H1 (cell line): Measurements from ENCODE around the gene CHST8. TPM values are rescaled to one million over a fixed set of nuclear protein-coding genes. Genes with fewer than 3 reads are reported as not detected.

Experiments
- CTCF ChIA-PET: fragments of 300-600 bp; sonication (Branson Sonifier 250); formaldehyde crosslinking; loops from one replicate; lab custom pipeline; 2021; ENCODE audit not compliant: partially characterized antibody; lab: Charles Lee
- POLR2A ChIA-PET: fragments of 300-600 bp; sonication (Branson Sonifier 250); formaldehyde crosslinking; loops from one replicate; lab custom pipeline; 2021; ENCODE audit warnings: inconsistent platforms; ENCODE audit not compliant: partially characterized antibody; lab: Charles Lee
- DNase-seq, 2 experiments: peaks; one replicate each; pipeline versions ENCODE4 v3.0.0 to v3.0.0-alpha.2; 2010 to 2022; ENCODE audit warnings: low spot score in 2 of 2, low read depth in 1 of 2, mixed read lengths in 1 of 2
- FAIRE-seq: peaks from 2 replicates; lab custom pipeline; 2011; peaks lifted over from hg19 to GRCh38; lab: Jason Lieb, UNC
- H2AFZ ChIP-seq: 2 replicates; pipeline ENCODE4 v1.8.1; 2012; ENCODE audit warnings: low read length, inconsistent platforms
- H2AK5ac ChIP-seq: 2 replicates; pipeline ENCODE4 v1.6.1; 2013; ENCODE audit warnings: low read depth, low read length
- H2BK120ac ChIP-seq: replicated peaks from 2 replicates; pipeline ENCODE3; 2013; ENCODE audit warnings: low read depth, low read length, inconsistent platforms
- H2BK12ac ChIP-seq: 2 replicates; pipeline ENCODE4 v1.6.1; 2013; ENCODE audit warnings: low read depth, low read length
- H2BK15ac ChIP-seq: 2 replicates; pipeline ENCODE4 v1.6.1; 2013; ENCODE audit warnings: low read length
- H2BK20ac ChIP-seq: 2 replicates; pipeline ENCODE4 v1.6.1; 2013; ENCODE audit warnings: low read length
- H2BK5ac ChIP-seq: 2 replicates; pipeline ENCODE4 v1.6.1; 2013; ENCODE audit warnings: low read depth, low read length
- H3K14ac ChIP-seq: 2 replicates; pipeline ENCODE4 v1.6.1; 2013; ENCODE audit warnings: inconsistent platforms; ENCODE audit not compliant: insufficient read length
- H3K18ac ChIP-seq: 2 replicates; pipeline ENCODE4 v1.6.1; 2013; ENCODE audit warnings: low read length; ENCODE audit errors: extremely low read depth
- H3K23ac ChIP-seq: 2 replicates; pipeline ENCODE4 v1.6.1; 2013; ENCODE audit warnings: inconsistent platforms; ENCODE audit not compliant: insufficient read length
- H3K23me2 ChIP-seq: 2 replicates; pipeline ENCODE4 v1.6.1; 2013; ENCODE audit warnings: low read depth, low read length
- H3K27ac ChIP-seq: 2 replicates; pipeline ENCODE4 v1.6.1; 2011; ENCODE audit warnings: low read depth, low read length, inconsistent platforms
- H3K27me3 ChIP-seq, 4 experiments: replicated peaks in 1 of 4; 1 replicate in 1 of 4; 2 replicates in 3 of 4; pipeline versions ENCODE4 v1.6.1 to v1.8.1; 2011 to 2013; ENCODE audit warnings: low read length in 3 of 4, mild to moderate bottlenecking in 3 of 4, inconsistent platforms in 2 of 4, mixed read lengths in 2 of 4, moderate library complexity in 1 of 4; ENCODE audit not compliant: control insufficient read depth in 3 of 4, insufficient read depth in 3 of 4; ENCODE audit errors: extremely low read depth in 1 of 4
- H3K36me3 ChIP-seq, 4 experiments: 2 replicates each; pipeline versions ENCODE4 v1.6.1 to v1.8.1; 2011 to 2013; ENCODE audit warnings: mild to moderate bottlenecking in 4 of 4, low read length in 3 of 4, moderate library complexity in 2 of 4, control low read depth in 1 of 4, inconsistent platforms in 1 of 4; ENCODE audit not compliant: insufficient read depth in 4 of 4, control insufficient read depth in 2 of 4
- H3K4ac ChIP-seq: replicated peaks from 2 replicates; pipeline ENCODE3; 2013; ENCODE audit warnings: low read length, low read depth, mixed read lengths, inconsistent platforms; ENCODE audit not compliant: insufficient read length
- H3K4me1 ChIP-seq, 4 experiments: replicated peaks in 1 of 4; 1 replicate in 1 of 4; 2 replicates in 3 of 4; pipeline versions ENCODE4 v1.6.1 to v1.8.1; 2011 to 2013; ENCODE audit warnings: low read length in 3 of 4, inconsistent platforms in 2 of 4, mixed read lengths in 1 of 4; ENCODE audit not compliant: insufficient read depth in 4 of 4, control insufficient read depth in 3 of 4
- H3K4me2 ChIP-seq, 2 experiments: 2 replicates each; pipeline versions ENCODE4 v1.6.1 to v1.8.1; 2011 to 2013; ENCODE audit warnings: low read depth in 2 of 2, low read length in 2 of 2, control low read depth in 1 of 2, inconsistent platforms in 1 of 2, mild to moderate bottlenecking in 1 of 2; ENCODE audit not compliant: insufficient read depth in 1 of 2
- H3K4me3 ChIP-seq, 4 experiments: fragments of 200-600, 300-600 bp in 1 of 4; sonication (generic), shearing (Covaris generic), sonication (Bioruptor Twin) in 1 of 4; 2 replicates each; pipeline versions ENCODE4 v1.5.1 to v1.8.1; 2011 to 2016; ENCODE audit warnings: low read length in 4 of 4, low read depth in 3 of 4, control low read depth in 2 of 4, inconsistent platforms in 2 of 4, mild to moderate bottlenecking in 2 of 4, mixed read lengths in 1 of 4, moderate library complexity in 1 of 4; ENCODE audit not compliant: insufficient read depth in 2 of 4; ENCODE audit errors: extremely low read depth in 1 of 4
- H3K56ac ChIP-seq: replicated peaks from 2 replicates; pipeline ENCODE3; 2013; ENCODE audit warnings: low read depth, mild to moderate bottlenecking, mixed read lengths, low read length, inconsistent platforms; ENCODE audit not compliant: insufficient read length
- H3K79me1 ChIP-seq: 2 replicates; pipeline ENCODE4 v1.6.1; 2013; ENCODE audit warnings: low read depth, low read length, control low read depth
- H3K79me2 ChIP-seq, 2 experiments: 2 replicates each; pipeline versions ENCODE4 v1.6.1 to v1.8.1; 2012 to 2013; ENCODE audit warnings: low read length in 2 of 2, mild to moderate bottlenecking in 2 of 2, inconsistent platforms in 1 of 2; ENCODE audit not compliant: insufficient read depth in 2 of 2, control insufficient read depth in 1 of 2
- H3K9ac ChIP-seq, 4 experiments: replicated peaks in 1 of 4; 1 replicate in 1 of 4; 2 replicates in 3 of 4; pipeline versions ENCODE4 v1.6.1 to v1.8.1; 2011 to 2013; ENCODE audit warnings: low read depth in 3 of 4, low read length in 3 of 4, control low read depth in 2 of 4, mild to moderate bottlenecking in 2 of 4, moderate library complexity in 2 of 4, inconsistent platforms in 1 of 4; ENCODE audit errors: extremely low read depth in 1 of 4
- H3K9me3 ChIP-seq, 2 experiments: 2 replicates each; pipeline versions ENCODE4 v1.6.1 to v1.8.1; 2012 to 2013; ENCODE audit warnings: mild to moderate bottlenecking in 2 of 2, moderate library complexity in 2 of 2, control low read depth in 1 of 2, inconsistent platforms in 1 of 2, low read depth in 1 of 2, low read length in 1 of 2, mixed read lengths in 1 of 2; ENCODE audit not compliant: insufficient read depth in 2 of 2
- H4K20me1 ChIP-seq, 2 experiments: replicated peaks in 1 of 2; 2 replicates each; pipeline versions ENCODE3 to v1.8.1; 2011 to 2013; ENCODE audit warnings: inconsistent platforms in 2 of 2, low read length in 2 of 2, mild to moderate bottlenecking in 1 of 2; ENCODE audit not compliant: insufficient read depth in 2 of 2, control insufficient read depth in 1 of 2
- H4K5ac ChIP-seq: 2 replicates; pipeline ENCODE4 v1.6.1; 2013; ENCODE audit warnings: low read length, low read depth, mixed read lengths, inconsistent platforms; ENCODE audit not compliant: insufficient read length
- H4K8ac ChIP-seq: 2 replicates; pipeline ENCODE4 v1.8.0; 2013; ENCODE audit warnings: mild to moderate bottlenecking, moderate library complexity, low read length, inconsistent platforms; ENCODE audit not compliant: insufficient read depth; ENCODE audit errors: extremely low read depth
- H4K91ac ChIP-seq: replicated peaks from 2 replicates; pipeline ENCODE3; 2013; ENCODE audit warnings: low read length, mixed read lengths, inconsistent platforms; ENCODE audit not compliant: insufficient read length
- FOSL1 ChIP-seq: IDR thresholded peaks from 2 replicates; pipeline ENCODE4 v1.6.1; 2011; ENCODE audit warnings: mild to moderate bottlenecking, low read depth, low read length, moderate library complexity; ENCODE audit not compliant: insufficient read depth
- NANOG ChIP-seq: IDR thresholded peaks from 2 replicates; pipeline ENCODE4 v1.6.1; 2011; ENCODE audit warnings: low read length, low read depth, mild to moderate bottlenecking, inconsistent platforms; ENCODE audit not compliant: insufficient read depth, poor library complexity, severe bottlenecking
- RBBP5 ChIP-seq: IDR thresholded peaks from 2 replicates; pipeline ENCODE4 v1.7.1; 2012; ENCODE audit warnings: low read depth, mild to moderate bottlenecking, inconsistent platforms, low read length, moderate library complexity, borderline replicate concordance
- SAP30 ChIP-seq: fragments of 300-600 bp; sonication (generic); IDR thresholded peaks from 2 replicates; pipeline ENCODE4 v1.7.1; 2012; ENCODE audit warnings: low read length, moderate library complexity, mild to moderate bottlenecking, inconsistent platforms; ENCODE audit not compliant: insufficient read depth, insufficient replicate concordance
- SIN3A ChIP-seq, 2 experiments: IDR thresholded peaks in 1 of 2; conservative IDR thresholded peaks in 1 of 2; 2 replicates each; pipeline ENCODE4 v1.6.1; 2011 to 2012; ENCODE audit warnings: low read length in 2 of 2, improper control_type of control experiment in 1 of 2, low read depth in 1 of 2, mild to moderate bottlenecking in 1 of 2
- SIRT6 ChIP-seq: IDR thresholded peaks from one replicate; pipeline ENCODE4 v1.7.1; 2012; ENCODE audit warnings: low read length, inconsistent platforms
- SUZ12 ChIP-seq: fragments of 200-600 bp; sonication (generic); IDR thresholded peaks from 2 replicates; pipeline ENCODE4 v1.6.1; 2012; ENCODE audit warnings: mild to moderate bottlenecking, inconsistent platforms, low read length, moderate library complexity, mixed read lengths
- WGBS, 2 experiments: shearing (Covaris generic) in 1 of 2; methylation state at CpG; one replicate each; pipeline versions ENCODE4 v1.1.6 to v1.1.7; 2013 to 2015; ENCODE audit warnings: low lambda C conversion rate in 2 of 2, mixed read lengths in 2 of 2, inconsistent platforms in 1 of 2, low coverage in 1 of 2, missing lambda C conversion rate in 1 of 2; ENCODE audit not compliant: insufficient replicate concordance in 2 of 2, insufficient coverage in 1 of 2, insufficient read length in 1 of 2; ENCODE audit errors: extremely low coverage in 1 of 2, missing lambda C conversion rate in 1 of 2; 5-methylcytosine and 5-hydroxymethylcytosine counted together
- polyA plus RNA-seq, 7 experiments: library from polyadenylated mRNA; depleted of rRNA in 3 of 7; stranded (reverse) in 5 of 7; unstranded in 2 of 7; fragments of >200 nt in 5 of 7; fragments of 200-250 nt in 2 of 7; gene quantifications; 1 replicate in 5 of 7; 2 replicates in 1 of 7; 4 replicates in 1 of 7; pipeline versions ENCODE4 v1.2.1 to v1.2.3, GENCODE V29; 2011 to 2013; ENCODE audit warnings: missing spikeins in 2 of 7, mixed read lengths in 2 of 7
- total RNA-seq: library from RNA; stranded (reverse); fragmentation: NEBNext Ultra II Directional; extraction: Animal tissue kit (Norgen Biotek cat#: 25700); gene quantifications from 2 replicates; pipeline ENCODE4 v1.2.1, GENCODE V29; 2021

The CHST8 gene
- total and polyA plus RNA-seq, 2 of the 8 experiments (the other 6 are each of a cell fraction or from before 2014, with no cell fraction given), result 10.8 to 28.2 TPM

DNA sequence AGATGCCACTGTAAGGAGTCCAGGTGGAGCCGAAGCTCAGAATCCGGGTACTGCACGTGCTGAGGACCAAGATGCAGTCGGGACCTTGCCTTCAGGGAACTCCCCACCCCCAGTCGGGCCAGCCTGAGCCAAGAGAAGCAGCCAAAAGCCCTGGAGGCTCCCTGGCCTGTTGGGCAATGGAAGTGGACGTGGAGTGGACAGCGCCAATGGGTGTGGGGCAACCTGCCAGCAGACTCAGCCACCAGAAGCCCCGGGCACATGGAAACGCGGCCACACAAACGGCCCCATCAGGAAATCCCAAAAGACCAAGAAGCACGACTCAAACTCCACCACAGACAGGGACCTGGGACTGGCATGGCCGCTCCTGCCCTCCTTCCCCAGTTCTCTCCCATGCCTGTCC is 144.9 kb downstream of the CHST8 start:
- H2BK12ac ChIP-seq, result no peak overlapping the region
- H3K23me2 ChIP-seq, result no peaks in the 10 kb centered on the region
- H3K4me3 ChIP-seq, result no peak overlapping the region
- no peak for DNase-seq
- no peak overlapping the region for H3K14ac ChIP-seq
- no peak overlapping the region for H2AFZ ChIP-seq
- no peak overlapping the region for H2BK5ac ChIP-seq
- ChIA-PET POLR2A (interaction anchor here (1.1 kb wide), 1 partner anchor 9 kb away, joined by 3 read pairs; no protein-coding TSS in a partner anchor), CTCF (interaction anchor here (0.8 to 6.1 kb wide), 8 partner anchors 10 to 378 kb away, joined by 3 to 77 read pairs (median 3); no protein-coding TSS in a partner anchor)
- FAIRE-seq, result no peak
- no peaks in the 10 kb centered on the region for H3K27me3 ChIP-seq
- no peak overlapping the region for H3K18ac ChIP-seq
- no peak overlapping the region for H2BK120ac ChIP-seq
- H4K91ac ChIP-seq, result no peak overlapping the region
- H2BK20ac ChIP-seq, result no peak overlapping the region
- H3K4ac ChIP-seq, result no peak overlapping the region
- H2AK5ac ChIP-seq, result no peak overlapping the region
- no peak overlapping the region for H3K27ac ChIP-seq
- no peak overlapping the region for H2BK15ac ChIP-seq
- no peak overlapping the region for H3K9ac ChIP-seq
- peaks cover 4 to 11% of the 10 kb centered on the region in 2 experiments for H4K20me1 ChIP-seq
- no peak overlapping the region for H3K23ac ChIP-seq
- no peaks in the 10 kb centered on the region for H3K9me3 ChIP-seq
- H3K36me3 ChIP-seq, result no peaks in the 10 kb centered on the region; a peak in 1 of 8 replicates
- WGBS, 2 experiments, result 94% methylated on average over 13 of the region's 13 CpGs; no CpG with 5 or more reads in 1 of the 2 experiments
- H3K4me1 ChIP-seq, result peaks cover 0 to 5% (median 1%) of the 10 kb centered on the region in 4 experiments; a peak in 3 of 7 replicates
- no peaks in the 10 kb centered on the region for H3K79me2 ChIP-seq
- no peak overlapping the region for H3K4me2 ChIP-seq
- no peak overlapping the region for H4K8ac ChIP-seq
- H4K5ac ChIP-seq, result no peak overlapping the region
- no peak overlapping the region for H3K56ac ChIP-seq
- H3K79me1 ChIP-seq, result no peaks in the 10 kb centered on the region
- TF ChIP-seq RBBP5 (no peak), NANOG (no peak), SIRT6 (no peak), SUZ12 (no peak), SAP30 (no peak), SIN3A (conservative IDR thresholded peaks at IDR 0.05 in 1 of 2, IDR thresholded peaks at IDR 0.05 in 1 of 2; ENCODE audit: low read depth in 1 of 2, low read length in 2 of 2) (no peak), FOSL1 (no peak)
